D341Med (cell line): ENCODE measurements around the gene SOHLH1.

Experiments used
- DNase-seq: peaks from one replicate; pipeline ENCODE4 v3.0.0; 2012; ENCODE audit warnings: low spot score

SOHLH1 gene

DNA sequence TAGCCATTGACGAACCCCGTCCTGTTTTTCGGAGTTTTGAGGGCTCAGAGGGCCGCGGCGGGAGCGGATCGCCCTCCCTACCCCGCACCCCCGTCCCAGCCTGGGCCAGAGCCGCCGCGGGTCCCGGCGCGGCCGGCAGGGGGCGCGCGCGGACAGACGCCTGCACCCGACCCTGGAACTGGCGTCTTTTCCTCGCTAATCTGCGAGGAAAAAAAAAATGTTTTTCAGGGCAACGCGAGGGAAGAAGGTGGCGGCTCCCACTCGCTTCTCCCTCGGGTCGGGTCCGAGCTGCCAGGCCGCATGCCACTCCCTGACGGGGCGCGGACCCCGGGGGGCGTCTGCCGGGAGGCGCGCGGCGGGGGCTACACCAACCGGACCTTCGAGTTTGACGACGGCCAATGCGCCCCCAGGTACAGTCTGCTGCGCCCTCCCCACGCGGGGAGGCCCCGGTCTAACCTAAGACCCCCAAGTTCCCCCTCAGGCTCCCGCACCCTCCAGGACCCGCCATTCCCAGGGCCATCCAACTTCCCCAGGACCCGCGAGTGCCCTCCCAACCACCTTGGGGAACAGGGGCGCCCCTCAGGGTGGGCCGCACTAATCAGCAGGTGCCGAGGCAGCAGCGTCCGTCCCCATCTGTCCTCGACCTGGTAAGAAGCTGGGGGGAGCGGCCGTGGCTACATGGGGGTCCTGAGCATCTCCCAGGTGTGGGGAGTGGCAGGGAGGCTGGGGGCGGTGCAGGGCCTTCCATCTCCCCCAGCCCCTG is 2.9 kb upstream of the SOHLH1 start, which contains the start of gene KCNT1:
TSS of gene KCNT1 (plus strand) at position 227 of the 763 bp plus-strand sequence. CDS start at position 301, 74 bp downstream.
- peak; percentile 96 for DNase-seq

- DNase-seq, result no peak
Observed at GRCh38 chr9:135701067-135701958, 2.0 kb upstream of the SOHLH1 start.

DNA sequence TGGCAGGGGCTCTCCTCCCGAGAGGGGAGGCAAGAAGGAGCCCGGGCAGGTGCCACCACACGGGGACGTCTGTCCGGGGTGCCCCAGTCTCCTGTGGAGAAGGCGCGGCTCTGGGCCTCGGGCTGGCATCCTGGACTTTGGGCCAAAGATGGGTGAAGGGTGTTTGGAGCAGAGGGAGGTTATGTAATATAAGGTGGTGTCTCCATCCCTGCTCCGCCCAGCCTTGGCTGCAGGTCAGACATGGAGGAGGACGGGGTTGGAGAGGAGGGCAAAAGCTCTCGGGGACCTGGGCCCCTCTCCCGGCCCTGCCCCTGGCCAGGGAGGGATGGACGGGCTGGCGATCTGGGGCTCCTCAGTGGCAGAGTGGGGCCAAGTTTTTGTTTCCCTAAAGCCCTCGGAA is 1.2 kb upstream of the SOHLH1 start:
- DNase-seq, result no peak

- DNase-seq, result no peak
Observed at GRCh38 chr9:135698767-135699166, 514 bp downstream of the SOHLH1 start.

DNA sequence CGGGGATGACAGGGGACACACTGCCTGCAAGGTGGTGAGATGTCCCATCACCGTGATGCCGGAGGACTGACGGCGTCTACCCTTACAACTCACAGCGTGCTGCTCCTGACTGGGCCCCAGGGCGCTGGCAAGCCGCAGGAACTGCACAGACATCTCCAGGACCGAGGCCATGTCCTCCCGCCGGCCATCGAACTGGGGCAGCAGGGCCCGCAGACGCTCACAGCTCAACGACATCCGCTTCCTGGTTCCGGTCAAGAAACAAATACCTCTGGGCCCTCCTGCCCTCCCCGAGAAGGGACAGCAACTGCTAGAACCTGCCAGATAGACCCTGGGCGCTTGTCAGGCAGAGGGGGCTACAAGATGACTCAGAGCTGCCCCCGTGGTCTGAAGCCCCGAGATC is 1.0 kb downstream of the SOHLH1 start:
- DNase-seq, result no peak

DNA sequence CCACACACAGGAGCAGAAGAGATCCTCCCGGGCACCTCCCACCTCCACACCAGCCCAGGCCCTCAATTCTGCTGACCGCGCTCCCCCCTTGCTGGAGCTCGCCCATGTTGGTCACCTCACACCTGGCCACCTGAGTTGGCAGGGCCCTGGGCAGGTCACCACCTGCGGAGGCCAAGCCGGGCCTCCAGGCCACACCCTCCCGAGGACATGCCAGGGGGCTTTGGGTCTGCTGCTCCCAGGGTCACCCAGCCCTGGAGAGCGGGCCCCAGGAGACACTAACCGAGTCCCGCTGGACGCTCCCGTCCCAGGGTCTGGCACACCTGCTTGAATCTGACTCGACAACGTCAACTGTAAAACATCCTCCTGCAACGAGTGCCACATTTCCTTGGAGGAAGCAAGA is 2.1 kb downstream of the SOHLH1 start:
- no peak for DNase-seq

DNA sequence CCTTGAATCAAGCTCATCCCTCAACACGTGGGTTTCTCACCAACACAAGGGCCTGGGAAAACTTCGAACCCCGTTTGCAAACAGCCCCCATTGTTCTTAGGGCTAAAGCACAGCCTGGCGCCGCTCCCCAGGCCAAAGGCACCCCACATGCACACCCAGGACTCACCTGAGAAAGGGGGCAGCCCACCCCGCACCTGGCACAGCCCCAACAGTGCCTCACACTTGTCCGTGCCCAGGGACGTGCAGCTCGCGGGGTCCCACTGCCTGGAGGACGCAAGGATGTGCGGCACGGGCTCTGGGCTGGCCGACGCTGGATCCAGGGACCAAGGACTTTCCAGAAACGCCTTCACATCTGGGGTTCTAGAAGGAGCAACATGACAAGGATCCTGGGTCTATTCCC is 2.8 kb downstream of the SOHLH1 start:
- no peak for DNase-seq

GRCh38 chr9:135695642-135696041 is 3.6 kb downstream of the SOHLH1 start:
- no peak for DNase-seq

DNA sequence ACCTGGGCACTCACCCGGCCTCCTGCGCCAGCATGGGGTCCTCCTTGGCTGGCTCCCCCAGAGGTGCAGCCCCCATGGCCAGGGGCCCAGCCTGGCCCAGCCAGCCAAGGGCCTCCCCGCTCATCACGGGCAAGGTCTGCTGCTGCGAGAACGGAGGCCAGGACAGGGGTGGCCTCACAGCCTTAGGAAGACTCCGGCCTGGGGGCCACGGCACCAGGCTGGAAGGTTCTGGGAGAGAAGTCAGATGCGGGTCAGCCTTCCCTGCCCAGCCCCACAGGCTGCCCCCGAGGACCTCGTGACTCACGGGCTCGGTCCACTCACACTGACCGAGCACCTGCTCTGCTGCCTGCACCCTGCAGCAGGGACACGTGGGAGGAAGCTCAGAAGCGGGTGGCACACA is 4.2 kb downstream of the SOHLH1 start:
- no peak for DNase-seq

DNA sequence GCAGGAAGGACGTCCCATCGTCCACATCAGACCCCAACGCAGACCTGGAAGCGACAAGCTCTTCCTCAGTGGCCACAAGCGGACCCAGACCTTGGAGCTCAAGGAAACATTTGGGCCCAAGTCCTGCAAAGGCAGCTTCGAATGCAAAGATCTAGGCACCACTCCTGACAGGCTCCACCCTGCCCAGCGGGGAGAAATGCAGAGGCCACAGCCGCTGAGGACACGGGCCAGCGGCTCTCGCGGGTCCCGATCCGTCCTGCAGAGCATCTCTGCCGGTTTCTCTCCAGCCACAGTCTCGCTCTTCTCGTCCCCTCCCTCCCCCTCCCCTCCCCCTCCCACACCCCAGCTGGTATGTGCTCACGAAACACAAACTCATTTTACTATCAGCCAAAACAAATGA is 4.9 kb downstream of the SOHLH1 start:
- no peak for DNase-seq

GRCh38 chr9:135693771-135694170 is 5.5 kb downstream of the SOHLH1 start:
- no peak for DNase-seq

DNA sequence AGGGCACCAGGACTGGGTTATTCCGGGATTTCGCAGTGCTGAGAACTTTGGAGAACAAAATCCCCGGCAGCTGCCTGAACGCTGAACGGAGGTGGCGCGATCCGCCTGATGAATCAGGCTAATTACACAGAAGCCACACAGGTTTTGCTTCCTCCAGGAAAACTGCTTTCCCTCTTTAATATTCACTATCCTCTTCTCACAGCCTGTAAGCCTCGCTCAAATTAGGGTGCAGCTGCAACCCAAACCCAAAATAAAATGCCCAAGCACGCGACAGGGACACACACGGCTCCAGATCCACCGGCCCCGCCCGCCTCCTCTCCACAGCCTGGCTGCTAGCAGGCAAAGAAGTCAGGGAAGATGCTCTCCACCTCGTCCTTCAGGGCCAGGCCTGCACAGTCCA is 6.0 kb downstream of the SOHLH1 start:
- no peak for DNase-seq

DNA sequence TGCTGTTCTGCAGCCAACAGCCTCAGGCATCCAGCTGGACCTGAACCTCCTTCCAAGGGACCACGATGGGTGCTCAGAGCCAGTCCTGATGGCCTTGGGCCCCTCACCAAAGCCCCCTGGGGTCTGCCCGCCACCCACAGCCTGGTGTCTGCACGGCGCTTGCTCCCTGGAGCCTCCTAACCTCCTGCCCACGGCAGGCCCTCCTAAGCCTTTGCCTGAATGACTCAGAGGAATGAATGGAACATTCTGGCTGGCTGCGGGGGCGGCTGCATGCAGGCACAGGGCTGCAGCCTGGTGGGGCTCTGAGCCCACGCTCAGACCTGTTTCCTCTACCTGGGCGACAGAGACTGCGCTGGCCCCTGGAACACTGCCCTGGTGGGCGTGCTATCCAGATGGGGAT is 6.9 kb downstream of the SOHLH1 start:
- no peak for DNase-seq

DNA sequence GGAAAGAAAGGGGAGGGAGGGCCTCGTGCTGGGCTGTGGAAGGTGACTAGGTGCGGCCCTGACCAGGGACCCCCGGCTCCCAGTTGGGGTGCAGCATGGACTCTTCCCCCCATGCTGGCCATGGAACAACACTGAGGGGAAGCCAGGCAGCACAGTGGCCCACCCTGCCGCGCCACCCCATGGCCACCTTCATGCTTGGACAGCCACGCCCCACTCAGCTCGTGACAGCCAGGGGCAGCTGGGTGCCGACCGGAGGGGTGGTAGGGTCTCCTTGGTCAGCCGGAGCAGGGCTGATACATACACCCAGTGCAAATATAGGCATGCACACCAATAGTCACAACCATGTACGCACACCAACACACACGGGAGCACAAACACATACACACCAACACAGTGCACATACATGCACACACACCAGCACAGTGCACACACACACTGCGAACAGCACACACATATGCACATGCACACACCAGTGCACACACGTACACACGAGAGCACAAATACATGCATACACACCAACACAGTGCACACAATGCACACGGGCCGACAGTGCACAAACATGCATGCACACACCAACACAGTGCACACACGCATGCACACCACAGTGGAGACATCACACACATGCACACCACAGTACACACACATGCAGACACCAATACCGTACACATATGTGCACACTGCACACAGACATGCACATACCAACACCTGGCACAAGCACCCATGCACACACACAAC is 8.3 kb downstream of the SOHLH1 start:
- DNase-seq, result no peak

DNA sequence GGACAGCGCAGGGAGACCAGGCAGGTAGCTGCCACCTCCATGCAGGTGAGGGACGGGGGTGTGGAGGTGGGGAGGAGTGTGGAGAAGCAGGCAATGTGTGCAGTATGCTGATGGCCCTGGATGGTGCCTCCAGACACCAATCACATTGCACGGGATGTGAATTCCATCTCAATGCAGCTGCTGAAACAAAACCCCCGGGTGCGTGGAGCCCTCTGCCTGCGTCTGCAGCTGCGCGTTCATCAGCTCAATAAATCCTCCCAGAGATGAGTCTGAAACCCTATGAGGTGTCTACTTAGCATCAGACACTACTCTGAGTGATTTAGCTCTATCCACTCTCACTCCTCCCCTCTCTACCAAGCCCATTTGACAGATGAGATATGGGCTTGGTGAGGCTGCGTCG is 10.3 kb downstream of the SOHLH1 start:
- DNase-seq, result no peak

GRCh38 chr9:135687216-135687615 is 12.1 kb downstream of the SOHLH1 start:
- no peak for DNase-seq

DNA sequence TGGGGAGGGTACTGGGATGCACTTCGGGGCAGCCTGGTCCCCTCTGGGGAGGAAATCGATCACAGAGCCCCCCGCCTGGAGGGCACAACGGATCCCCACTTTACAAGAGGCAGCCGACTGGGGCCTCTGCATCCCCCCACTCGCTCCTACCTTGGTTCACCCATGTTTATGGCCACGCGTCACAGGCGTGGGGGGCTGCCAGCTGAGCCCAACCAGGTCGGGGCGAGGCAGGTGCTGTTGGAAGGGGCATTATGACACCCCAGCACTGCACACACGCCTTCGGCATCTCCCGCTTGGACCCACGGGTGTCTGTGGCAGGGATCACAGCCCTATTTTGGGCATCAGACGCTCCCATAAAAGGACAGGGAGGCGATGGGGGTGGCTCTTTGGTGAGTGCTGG is 14.6 kb downstream of the SOHLH1 start:
- DNase-seq, result no peak

DNA sequence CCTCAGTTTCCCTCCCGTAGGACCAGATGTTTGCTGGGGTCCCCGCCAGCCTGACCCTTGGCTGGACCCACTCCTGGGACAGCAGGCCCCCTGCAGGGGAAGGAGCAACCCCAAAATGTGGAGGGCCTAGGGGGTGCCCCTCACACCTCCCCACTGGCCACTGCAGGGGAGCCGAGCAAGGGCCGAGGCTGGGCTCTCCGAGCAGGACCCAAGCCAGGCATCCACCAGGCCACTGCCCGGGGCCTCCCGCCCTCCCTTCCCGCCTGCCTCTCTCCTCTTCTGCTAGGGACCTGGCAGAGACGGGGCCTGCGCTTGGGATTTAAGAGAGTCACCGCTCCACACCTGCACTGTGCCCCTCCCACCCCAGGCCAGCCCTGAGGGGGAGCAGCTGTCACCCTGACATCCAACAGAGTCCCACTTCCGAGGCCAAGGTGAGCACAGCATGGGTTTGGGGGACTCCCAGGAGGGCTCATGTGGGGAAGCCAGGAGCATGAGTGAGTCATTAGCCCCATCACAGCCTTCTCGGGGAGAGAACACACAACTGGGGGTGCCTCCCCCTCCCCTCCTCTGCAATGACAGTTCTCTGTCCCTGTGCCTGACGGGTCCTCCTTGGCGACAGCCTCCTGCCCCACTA is 15.8 kb downstream of the SOHLH1 start:
- DNase-seq, result no peak

DNA sequence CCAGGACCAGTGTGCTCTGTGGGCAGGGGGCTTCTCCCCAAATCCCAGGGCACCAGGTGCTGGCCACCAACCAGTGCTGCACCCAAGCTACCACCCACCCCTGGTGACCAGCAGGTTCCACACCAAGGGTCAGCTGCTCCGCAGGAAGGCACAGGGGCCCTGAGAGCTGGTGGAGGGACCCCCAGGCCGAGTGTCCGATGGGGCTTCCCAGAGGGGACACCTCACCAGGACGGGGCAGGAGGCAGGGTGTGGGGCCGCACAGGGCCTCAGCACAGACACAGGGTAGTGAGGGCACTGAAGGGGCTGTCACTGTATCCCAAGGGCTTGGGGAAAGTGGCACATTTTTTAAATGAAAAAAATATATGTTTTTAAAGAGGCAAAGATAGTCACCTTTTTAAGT is 18.1 kb downstream of the SOHLH1 start:
- no peak for DNase-seq

GRCh38 chr9:135680056-135680455 is 19.2 kb downstream of the SOHLH1 start:
- no peak for DNase-seq

GRCh38 chr9:135678236-135679017 is 20.9 kb downstream of the SOHLH1 start:
- DNase-seq, result no peak
